Bronchial epithelial cell (primary cell): ENCODE data around the gene EHBP1. TPM values are rescaled to one million over a fixed set of nuclear protein-coding genes. Genes with fewer than 3 reads are reported as not detected.

Experiments
- DNase-seq: peaks from one replicate; pipeline ENCODE4 v3.0.0-alpha.2; 2010; ENCODE audit warnings: low read depth
- FAIRE-seq: peaks from 2 replicates; lab custom pipeline; 2011; peaks lifted over from hg19 to GRCh38; lab: Jason Lieb, UNC
- H3K27me3 ChIP-seq: 2 replicates; pipeline ENCODE4 v1.5.1; 2011; ENCODE audit warnings: low read length; ENCODE audit not compliant: control insufficient read depth, insufficient read depth
- H3K36me3 ChIP-seq: 2 replicates; pipeline ENCODE4 v1.5.1; 2011; ENCODE audit warnings: low read length; ENCODE audit not compliant: control insufficient read depth, insufficient read depth
- H3K4me3 ChIP-seq: 2 replicates; pipeline ENCODE4 v1.5.1; 2011; ENCODE audit warnings: mild to moderate bottlenecking, low read depth, low read length, control low read depth
- CTCF ChIP-seq: IDR thresholded peaks from 2 replicates; pipeline ENCODE4 v1.5.1; 2011; ENCODE audit warnings: mild to moderate bottlenecking, moderate library complexity, low read length, control low read depth, inconsistent platforms; ENCODE audit not compliant: insufficient read depth, severe bottlenecking
- total RNA-seq: library from RNA; depleted of rRNA; stranded (reverse); fragments of >200 nt; gene quantifications from 2 replicates; pipeline ENCODE4 v1.2.1, GENCODE V29; 2014

EHBP1 gene
- total RNA-seq, 1 donor from 2014 or later = 132 TPM

- Histone ChIP-seq H3K36me3 (no peaks in the 10 kb centered on the region), H3K4me3 (no peak overlapping the region), H3K27me3 (no peaks in the 10 kb centered on the region)
- no peak for TF ChIP-seq CTCF
- no peak for DNase-seq
- FAIRE-seq = no peak
These were observed 241.9 kb downstream of the EHBP1 start for GRCh38 chr2:62947403-62947802.

GRCh38 chr2:62956651-62957050, 251.1 kb downstream of the EHBP1 start:
- no peaks in the 10 kb centered on the region for H3K36me3 ChIP-seq

GRCh38 chr2:62958206-62958605, 252.7 kb downstream of the EHBP1 start:
- TF ChIP-seq CTCF = no peak
- no peaks in the 10 kb centered on the region for H3K36me3 ChIP-seq

More at GRCh38 chr2:62956651-62957050, 251.1 kb downstream of the EHBP1 start:
- FAIRE-seq (no peak), DNase-seq (no peak)
- Histone ChIP-seq H3K4me3 (no peak overlapping the region), H3K27me3 (no peaks in the 10 kb centered on the region)
- TF ChIP-seq CTCF = no peak

GRCh38 chr2:62964050-62964449, 258.5 kb downstream of the EHBP1 start:
- Histone ChIP-seq H3K27me3 (no peaks in the 10 kb centered on the region), H3K4me3 (no peak overlapping the region), H3K36me3 (no peaks in the 10 kb centered on the region)
- FAIRE-seq = no peak
- DNase-seq = no peak
- no peak for TF ChIP-seq CTCF

More at GRCh38 chr2:62958206-62958605, 252.7 kb downstream of the EHBP1 start:
- Histone ChIP-seq H3K4me3 (no peak overlapping the region), H3K27me3 (no peaks in the 10 kb centered on the region)
- FAIRE-seq (no peak), DNase-seq (no peak)

- Histone ChIP-seq H3K36me3 (no peaks in the 10 kb centered on the region), H3K4me3 (no peak overlapping the region), H3K27me3 (no peaks in the 10 kb centered on the region)
- DNase-seq (no peak), FAIRE-seq (no peak)
- no peak for TF ChIP-seq CTCF
These were observed 259.2 kb downstream of the EHBP1 start for GRCh38 chr2:62964671-62965070.

- no peak for TF ChIP-seq CTCF
- DNase-seq (no peak), FAIRE-seq (no peak)
- no peaks in the 10 kb centered on the region for H3K36me3 ChIP-seq
- no peak overlapping the region for H3K4me3 ChIP-seq
- no peaks in the 10 kb centered on the region for H3K27me3 ChIP-seq
These were observed 261.5 kb downstream of the EHBP1 start for GRCh38 chr2:62966991-62967390.
